Cardiac muscle cell (in vitro differentiated cells and primary cell): ENCODE results near the gene ZC3H11A. TPM values are rescaled to one million over a fixed set of nuclear protein-coding genes. Genes with fewer than 3 reads are reported as not detected.

Experiments
- DNase-seq, 2 donors: peaks; one replicate each; pipeline versions ENCODE4 v3.0.0 to v3.0.0-alpha.2; 2010 to 2017; ENCODE audit warnings: low read depth in 1 of 2, low spot score in 1 of 2
- H3K27ac ChIP-seq: fragments of 200-600 bp; sonication (generic); 2 replicates; pipeline ENCODE4 v1.5.1; 2016
- H3K27me3 ChIP-seq: fragments of 200-600 bp; sonication (generic); 2 replicates; pipeline ENCODE4 v1.6.0; 2016; ENCODE audit warnings: control low read depth
- H3K36me3 ChIP-seq: fragments of 200-600 bp; sonication (generic); 2 replicates; pipeline ENCODE4 v1.5.1; 2016; ENCODE audit warnings: control low read depth
- H3K4me1 ChIP-seq: fragments of 200-600 bp; sonication (generic); 2 replicates; pipeline ENCODE4 v1.8.1; 2017; ENCODE audit warnings: low read depth, mild to moderate bottlenecking, mixed run types
- H3K4me3 ChIP-seq: fragments of 200-600 bp; sonication (generic); 2 replicates; pipeline ENCODE4 v1.5.1; 2016; ENCODE audit warnings: mild to moderate bottlenecking
- H3K9me3 ChIP-seq: fragments of 200-600 bp; sonication (generic); 2 replicates; pipeline ENCODE4 v1.5.1; 2017; ENCODE audit warnings: low read depth, mild to moderate bottlenecking, control low read depth
- polyA plus RNA-seq: library from polyadenylated mRNA; unstranded; fragments of >200 nt; fragmentation: Nextera tagmentation; extraction: Ambion mirVana; gene quantifications from 2 replicates; pipeline ENCODE4 v1.2.1, GENCODE V29; 2016
- total RNA-seq: library from RNA; depleted of rRNA; stranded (reverse); fragments of >200 nt; gene quantifications from 2 replicates; pipeline ENCODE4 v1.2.3, GENCODE V29; 2016
- TF ChIP-seq, protein P1 (sequence below): IDR thresholded peaks from 2 replicates; pipeline ENCODE4 v1.5.1; 2012; ENCODE audit warnings: low read depth, mild to moderate bottlenecking, low read length

ZC3H11A gene
- total and polyA plus RNA-seq, 2 experiments from 2014 or later = 63.5 to 96.3 TPM

DNA sequence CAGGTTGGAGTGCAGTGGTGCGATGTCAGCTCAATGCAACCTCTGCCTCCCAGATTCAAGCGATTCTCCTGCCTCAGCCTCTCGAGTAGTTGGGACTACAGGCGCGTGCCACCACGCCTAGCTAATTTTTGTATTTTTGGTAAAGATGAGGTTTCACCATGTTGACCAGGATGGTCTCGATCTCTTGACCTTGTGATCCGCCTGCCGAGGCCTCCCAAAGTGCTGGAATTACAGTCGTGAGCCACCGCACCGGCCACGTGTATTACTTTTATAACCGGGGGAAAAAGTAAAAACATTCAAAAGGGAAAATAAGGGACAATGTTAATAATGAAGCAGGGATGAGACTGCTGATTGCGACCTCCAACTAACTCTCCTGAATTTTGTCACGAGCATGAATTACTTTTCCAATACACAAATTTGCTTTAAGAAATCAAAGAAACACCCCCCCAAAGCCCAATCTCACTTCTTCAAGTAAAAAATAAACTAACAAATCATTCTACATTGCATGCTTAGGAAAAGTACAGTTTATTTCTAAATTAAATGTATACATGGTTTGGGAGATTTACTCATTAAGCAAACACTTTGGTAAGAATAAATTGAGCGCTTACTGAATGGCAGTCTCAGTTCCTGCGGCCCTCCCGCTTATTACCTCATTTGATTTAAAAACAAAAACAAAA is 521 bp upstream of the ZC3H11A start:
- H3K27ac ChIP-seq = peak overlapping the region; percentile 99
- no peak for DNase-seq
- no peaks in the 10 kb centered on the region for H3K27me3 ChIP-seq
- peak overlapping the region; percentile 57 for H3K4me3 ChIP-seq
- no peaks in the 10 kb centered on the region for H3K36me3 ChIP-seq
- no peaks in the 10 kb centered on the region for H3K9me3 ChIP-seq
- TF ChIP-seq, protein P1, sequence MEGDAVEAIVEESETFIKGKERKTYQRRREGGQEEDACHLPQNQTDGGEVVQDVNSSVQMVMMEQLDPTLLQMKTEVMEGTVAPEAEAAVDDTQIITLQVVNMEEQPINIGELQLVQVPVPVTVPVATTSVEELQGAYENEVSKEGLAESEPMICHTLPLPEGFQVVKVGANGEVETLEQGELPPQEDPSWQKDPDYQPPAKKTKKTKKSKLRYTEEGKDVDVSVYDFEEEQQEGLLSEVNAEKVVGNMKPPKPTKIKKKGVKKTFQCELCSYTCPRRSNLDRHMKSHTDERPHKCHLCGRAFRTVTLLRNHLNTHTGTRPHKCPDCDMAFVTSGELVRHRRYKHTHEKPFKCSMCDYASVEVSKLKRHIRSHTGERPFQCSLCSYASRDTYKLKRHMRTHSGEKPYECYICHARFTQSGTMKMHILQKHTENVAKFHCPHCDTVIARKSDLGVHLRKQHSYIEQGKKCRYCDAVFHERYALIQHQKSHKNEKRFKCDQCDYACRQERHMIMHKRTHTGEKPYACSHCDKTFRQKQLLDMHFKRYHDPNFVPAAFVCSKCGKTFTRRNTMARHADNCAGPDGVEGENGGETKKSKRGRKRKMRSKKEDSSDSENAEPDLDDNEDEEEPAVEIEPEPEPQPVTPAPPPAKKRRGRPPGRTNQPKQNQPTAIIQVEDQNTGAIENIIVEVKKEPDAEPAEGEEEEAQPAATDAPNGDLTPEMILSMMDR = no peak
- peaks cover 38% of the 10 kb centered on the region for H3K4me1 ChIP-seq

DNA sequence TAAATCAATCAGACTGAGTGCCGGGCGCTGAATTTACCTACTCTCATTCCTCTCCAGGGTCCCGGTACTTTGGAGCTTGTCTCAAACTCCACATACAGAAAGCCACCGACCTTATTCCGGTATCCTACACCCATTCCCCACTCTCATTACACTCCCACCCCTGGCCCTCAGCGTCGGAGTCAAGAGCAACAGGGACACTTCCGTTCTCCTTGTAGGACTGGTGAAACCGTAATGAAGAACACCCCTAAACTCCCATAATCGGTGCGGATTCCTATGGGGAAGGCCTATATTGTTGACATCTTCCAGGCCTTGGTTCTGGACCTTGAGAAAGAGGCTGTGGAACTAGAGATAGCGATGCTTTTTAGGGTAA is 798 bp downstream of the ZC3H11A start:
- TF ChIP-seq, protein P1 = no peak

DNA sequence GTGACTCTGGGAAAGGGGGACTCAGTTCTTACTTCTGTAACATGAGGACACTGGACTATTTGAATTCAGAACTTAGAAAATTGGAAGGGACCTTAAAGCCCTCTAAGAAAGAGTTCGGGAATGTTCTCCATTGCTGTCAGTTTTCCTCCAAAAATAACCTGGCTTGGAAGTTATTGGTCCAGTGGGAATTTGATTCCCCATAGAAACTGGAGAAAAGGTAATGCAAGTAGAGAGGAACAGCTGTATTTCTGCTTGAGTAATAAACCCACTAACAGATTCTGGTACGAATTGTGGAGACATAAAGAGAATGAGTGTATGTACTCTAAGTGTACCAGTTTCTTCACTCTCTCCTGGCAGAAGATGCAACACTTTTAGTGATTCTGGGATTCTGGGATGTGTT is 1.8 kb downstream of the ZC3H11A start:
- Histone ChIP-seq H3K9me3 (no peaks in the 10 kb centered on the region), H3K4me1 (peaks cover 48% of the 10 kb centered on the region), H3K36me3 (peaks cover 2% of the 10 kb centered on the region), H3K27me3 (no peaks in the 10 kb centered on the region), H3K4me3 (peak overlapping the region; percentile 57), H3K27ac (peak overlapping the region; percentile 99)
- TF ChIP-seq, protein P1 = no peak
- DNase-seq = no peak

More for the DNA sequence above, 798 bp downstream of the ZC3H11A start:
- Histone ChIP-seq H3K36me3 (no peaks in the 10 kb centered on the region), H3K27me3 (no peaks in the 10 kb centered on the region), H3K4me3 (peak overlapping the region; percentile 57), H3K9me3 (no peaks in the 10 kb centered on the region), H3K27ac (peak overlapping the region; percentile 99), H3K4me1 (peaks cover 48% of the 10 kb centered on the region)
- peak; percentile 48 to 55 for DNase-seq

DNA sequence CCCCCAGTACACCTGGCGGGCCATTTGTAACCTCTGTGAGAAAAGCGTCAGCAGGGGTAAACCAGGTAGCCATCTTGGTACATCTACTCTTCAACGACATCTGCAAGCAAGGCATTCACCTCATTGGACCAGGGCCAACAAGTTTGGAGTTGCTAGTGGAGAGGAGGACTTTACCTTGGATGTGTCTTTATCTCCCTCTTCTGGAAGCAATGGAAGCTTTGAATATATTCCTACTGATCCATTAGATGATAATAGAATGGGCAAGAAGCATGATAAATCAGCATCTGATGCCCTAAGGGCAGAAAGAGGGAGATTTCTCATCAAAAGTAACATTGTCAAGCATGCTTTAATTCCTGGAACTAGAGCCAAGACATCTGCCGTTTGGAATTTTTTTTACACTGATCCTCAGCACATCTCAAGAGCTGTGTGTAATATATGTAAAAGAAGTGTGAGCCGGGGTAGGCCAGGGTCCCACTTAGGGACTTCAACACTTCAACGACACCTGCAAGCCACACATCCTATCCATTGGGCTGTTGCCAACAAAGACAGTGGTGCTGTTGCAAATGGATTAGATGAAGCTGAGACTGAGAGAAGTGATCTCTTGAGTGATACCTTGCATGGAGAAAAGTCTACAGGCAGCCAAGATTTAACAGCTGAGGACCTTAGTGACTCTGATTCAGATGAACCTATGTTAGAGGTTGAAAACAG is 2.7 kb downstream of the ZC3H11A start:
- peak in 1 of 2 donors; percentile 76 for DNase-seq
- no peaks in the 10 kb centered on the region for H3K9me3 ChIP-seq
- TF ChIP-seq, protein P1 = no peak
- peaks cover 3% of the 10 kb centered on the region for H3K36me3 ChIP-seq
- no peak overlapping the region for H3K4me3 ChIP-seq
- no peaks in the 10 kb centered on the region for H3K27me3 ChIP-seq
- H3K27ac ChIP-seq = peak overlapping the region; percentile 17
- H3K4me1 ChIP-seq = peaks cover 48% of the 10 kb centered on the region

DNA sequence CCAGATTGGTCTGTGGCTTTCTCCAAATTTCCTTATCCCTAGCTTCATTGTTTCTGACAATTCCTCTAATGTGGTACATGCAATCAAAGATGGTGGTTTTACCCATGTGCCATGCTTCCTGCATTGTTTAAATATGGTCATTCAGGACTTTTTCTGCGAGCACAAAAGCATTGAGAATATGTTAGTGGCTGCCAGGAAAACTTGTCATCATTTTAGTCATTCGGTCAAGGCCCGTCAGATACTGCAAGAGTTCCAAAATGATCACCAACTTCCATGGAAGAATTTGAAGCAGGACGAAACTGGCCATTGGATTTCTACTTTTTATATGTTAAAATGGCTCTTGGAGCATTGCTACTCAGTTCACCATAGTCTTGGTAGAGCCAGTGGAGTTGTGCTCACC is 3.7 kb downstream of the ZC3H11A start:
- Histone ChIP-seq H3K27me3 (no peaks in the 10 kb centered on the region), H3K4me3 (no peak overlapping the region), H3K27ac (no peak overlapping the region), H3K9me3 (no peaks in the 10 kb centered on the region), H3K36me3 (peaks cover 8% of the 10 kb centered on the region), H3K4me1 (peaks cover 47% of the 10 kb centered on the region)
- DNase-seq = no peak
- TF ChIP-seq, protein P1 = no peak
